Thyroid gland (tissue), 4 donors: ENCODE results near the gene CTTNBP2NL.

ENCODE experiments used
- POLR2A ChIP-seq, 2 donors: fragments of 450-650 bp; IDR thresholded peaks; one replicate each; pipeline ENCODE4 v1.6.1; 2017; ENCODE audit warnings: antibody characterized with exemption in 2 of 2, mild to moderate bottlenecking in 2 of 2, moderate library complexity in 1 of 2
- TF ChIP-seq, protein P1 (sequence below), 6 experiments: fragments of 200-600 bp in 3 of 6; fragments of 450-650 bp in 3 of 6; sonication (generic) in 3 of 6; IDR thresholded peaks; one replicate each; pipeline ENCODE4 v1.5.1; 2016 to 2019; ENCODE audit warnings: antibody characterized with exemption in 6 of 6, mild to moderate bottlenecking in 2 of 6, inconsistent platforms in 1 of 6, moderate library complexity in 1 of 6

DNA sequence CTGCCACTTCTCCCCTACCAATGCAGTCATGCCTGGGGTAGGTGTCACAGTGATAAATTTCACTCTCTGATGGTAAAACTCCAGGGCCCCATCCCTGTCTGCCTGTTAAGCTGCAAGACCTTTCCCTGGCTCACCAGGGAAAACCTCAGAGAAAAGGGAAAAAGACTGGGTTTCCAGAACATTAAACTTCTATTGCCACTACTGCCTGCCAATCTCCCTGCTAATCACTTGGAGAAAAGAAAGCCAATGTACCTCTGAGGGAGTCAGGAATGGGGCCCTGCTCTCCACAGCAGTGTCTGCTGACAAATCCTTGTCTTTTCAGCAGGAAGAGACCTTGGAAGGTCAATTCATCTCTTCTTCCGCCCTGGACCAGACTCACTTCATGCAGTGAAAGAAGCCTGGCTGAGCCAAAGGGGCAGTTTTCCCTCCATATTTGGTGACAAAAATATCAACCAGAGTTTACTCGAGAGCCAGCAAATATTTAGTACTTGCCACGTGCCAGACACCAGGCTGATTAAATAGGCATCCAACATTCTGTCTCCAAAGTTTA, 49.1 kb upstream of the CTTNBP2NL start:
- TF ChIP-seq, protein P1, sequence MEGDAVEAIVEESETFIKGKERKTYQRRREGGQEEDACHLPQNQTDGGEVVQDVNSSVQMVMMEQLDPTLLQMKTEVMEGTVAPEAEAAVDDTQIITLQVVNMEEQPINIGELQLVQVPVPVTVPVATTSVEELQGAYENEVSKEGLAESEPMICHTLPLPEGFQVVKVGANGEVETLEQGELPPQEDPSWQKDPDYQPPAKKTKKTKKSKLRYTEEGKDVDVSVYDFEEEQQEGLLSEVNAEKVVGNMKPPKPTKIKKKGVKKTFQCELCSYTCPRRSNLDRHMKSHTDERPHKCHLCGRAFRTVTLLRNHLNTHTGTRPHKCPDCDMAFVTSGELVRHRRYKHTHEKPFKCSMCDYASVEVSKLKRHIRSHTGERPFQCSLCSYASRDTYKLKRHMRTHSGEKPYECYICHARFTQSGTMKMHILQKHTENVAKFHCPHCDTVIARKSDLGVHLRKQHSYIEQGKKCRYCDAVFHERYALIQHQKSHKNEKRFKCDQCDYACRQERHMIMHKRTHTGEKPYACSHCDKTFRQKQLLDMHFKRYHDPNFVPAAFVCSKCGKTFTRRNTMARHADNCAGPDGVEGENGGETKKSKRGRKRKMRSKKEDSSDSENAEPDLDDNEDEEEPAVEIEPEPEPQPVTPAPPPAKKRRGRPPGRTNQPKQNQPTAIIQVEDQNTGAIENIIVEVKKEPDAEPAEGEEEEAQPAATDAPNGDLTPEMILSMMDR (IDR thresholded peaks at IDR 0.05): no peak
- no peak for TF ChIP-seq POLR2A (IDR thresholded peaks at IDR 0.05)
